ENCODE data around the gene SLC6A19. TPM values are rescaled to one million over a fixed set of nuclear protein-coding genes. Genes with fewer than 3 reads are reported as not detected.
"Not testable (repeated sequence)": the region's sequence is repeated elsewhere in the genome, so short reads cannot be mapped to it uniquely, and the experiment has no call there.

Gene SLC6A19
- total RNA-seq, 1 experiment from 2014 or later: not detected

GRCh38 chr5:1222147-1222546 lies 20.8 kb downstream of the SLC6A19 start:
- DNase-seq: no peak
- peaks cover 1% of the 10 kb centered on the region for H3K4me1 ChIP-seq
- no peaks in the 10 kb centered on the region for H3K36me3 ChIP-seq
- H3K9me3 ChIP-seq (replicated peaks): no peaks in the 10 kb centered on the region
- H3K27ac ChIP-seq: no peak overlapping the region
- H3K4me3 ChIP-seq: no peak overlapping the region
- H3K27me3 ChIP-seq: no peaks in the 10 kb centered on the region

- H3K9me3 ChIP-seq (replicated peaks): no peaks in the 10 kb centered on the region
- H3K4me1 ChIP-seq: peaks cover 5% of the 10 kb centered on the region
- H3K36me3 ChIP-seq: no peaks in the 10 kb centered on the region
- DNase-seq: no peak
- H3K27ac ChIP-seq: no peak overlapping the region
- H3K4me3 ChIP-seq: no peak overlapping the region
- H3K27me3 ChIP-seq: no peaks in the 10 kb centered on the region
Measured at GRCh38 chr5:1222621-1223277, 21.4 kb downstream of the SLC6A19 start.

- H3K27me3 ChIP-seq: no peaks in the 10 kb centered on the region
- no peak overlapping the region for H3K4me3 ChIP-seq
- H3K36me3 ChIP-seq: no peaks in the 10 kb centered on the region
- no peak for DNase-seq
- H3K4me1 ChIP-seq: peaks cover 10% of the 10 kb centered on the region
- no peaks in the 10 kb centered on the region for H3K9me3 ChIP-seq (replicated peaks)
- H3K27ac ChIP-seq: no peak overlapping the region
Measured at GRCh38 chr5:1223278-1223670, 21.9 kb downstream of the SLC6A19 start.

GRCh38 chr5:1224631-1225030 lies 23.2 kb downstream of the SLC6A19 start:
- DNase-seq: no peak
- Histone ChIP-seq H3K27me3 (no peaks in the 10 kb centered on the region), H3K4me3 (no peak overlapping the region), H3K27ac (no peak overlapping the region), H3K36me3 (no peaks in the 10 kb centered on the region), H3K4me1 (peaks cover 12% of the 10 kb centered on the region), H3K9me3 (replicated peaks) (no peaks in the 10 kb centered on the region)

- no peak within 1 kb of the TSS for H3K4me3 ChIP-seq
- no peak for DNase-seq
- no peaks in the 10 kb centered on the region for H3K9me3 ChIP-seq (replicated peaks)
- no peak within 1 kb of the TSS for H3K27ac ChIP-seq
- H3K36me3 ChIP-seq: no peaks in the 10 kb centered on the region
- peaks cover 12% of the 10 kb centered on the region for H3K4me1 ChIP-seq
- no peaks in the 10 kb centered on the region for H3K27me3 ChIP-seq
Measured at GRCh38 chr5:1225081-1225480, 23.7 kb downstream of the SLC6A19 start, which contains the start of gene SLC6A18. TSS of gene SLC6A18 (plus strand) at chr5:1225381. CDS start at chr5:1225478, 97 bp downstream.

- Histone ChIP-seq H3K27me3 (no peaks in the 10 kb centered on the region), H3K36me3 (no peaks in the 10 kb centered on the region), H3K9me3 (replicated peaks) (no peaks in the 10 kb centered on the region), H3K4me1 (peaks cover 12% of the 10 kb centered on the region), H3K27ac (no peak overlapping the region), H3K4me3 (no peak overlapping the region)
- DNase-seq: no peak
Measured at GRCh38 chr5:1226231-1226630, 24.8 kb downstream of the SLC6A19 start.

- H3K27me3 ChIP-seq: no peaks in the 10 kb centered on the region
Measured at GRCh38 chr5:1226839-1227581, 25.6 kb downstream of the SLC6A19 start.

GRCh38 chr5:1227667-1228066 lies 26.3 kb downstream of the SLC6A19 start:
- Histone ChIP-seq H3K9me3 (replicated peaks) (no peaks in the 10 kb centered on the region), H3K4me1 (peaks cover 12% of the 10 kb centered on the region), H3K27ac (0 out of 2 replicates have a peak overlapping the region, but pooled peaks have one; percentile 16), H3K36me3 (no peaks in the 10 kb centered on the region), H3K4me3 (peak overlapping the region; percentile 2; the same call in 1 of the 2 replicates), H3K27me3 (no peaks in the 10 kb centered on the region)
- peak; percentile 81 to 86 for DNase-seq

More at GRCh38 chr5:1226839-1227581, 25.6 kb downstream of the SLC6A19 start:
- Histone ChIP-seq H3K4me3 (no peak overlapping the region), H3K4me1 (peaks cover 12% of the 10 kb centered on the region), H3K36me3 (no peaks in the 10 kb centered on the region), H3K27ac (0 out of 2 replicates have a peak overlapping the region, but pooled peaks have one; percentile 16), H3K9me3 (replicated peaks) (no peaks in the 10 kb centered on the region)
- peak in 1 of 2 experiments; percentile 23 for DNase-seq

- Histone ChIP-seq H3K9me3 (replicated peaks) (no peaks in the 10 kb centered on the region), H3K27ac (no peak overlapping the region), H3K27me3 (no peaks in the 10 kb centered on the region), H3K4me1 (peaks cover 12% of the 10 kb centered on the region), H3K36me3 (no peaks in the 10 kb centered on the region), H3K4me3 (peak overlapping the region; percentile 2; the same call in 1 of the 2 replicates)
- DNase-seq: peak; percentile 20 to 29
Measured at GRCh38 chr5:1228120-1228519, 26.7 kb downstream of the SLC6A19 start.

GRCh38 chr5:1229023-1229422 lies 27.6 kb downstream of the SLC6A19 start:
- not testable (repeated sequence) for DNase-seq; H3K9me3 ChIP-seq (replicated peaks); H3K27me3 ChIP-seq; H3K36me3 ChIP-seq; H3K27ac ChIP-seq; H3K4me3 ChIP-seq
- peaks cover 12% of the 10 kb centered on the region for H3K4me1 ChIP-seq

- H3K4me3 ChIP-seq: no peak overlapping the region
- DNase-seq: no peak
- H3K9me3 ChIP-seq (replicated peaks): no peaks in the 10 kb centered on the region
- H3K4me1 ChIP-seq: peaks cover 12% of the 10 kb centered on the region
- no peaks in the 10 kb centered on the region for H3K36me3 ChIP-seq
- no peaks in the 10 kb centered on the region for H3K27me3 ChIP-seq
- H3K27ac ChIP-seq: no peak overlapping the region
Measured at GRCh38 chr5:1229822-1230221, 28.4 kb downstream of the SLC6A19 start.

- Histone ChIP-seq H3K4me1 (peaks cover 12% of the 10 kb centered on the region), H3K27me3 (no peaks in the 10 kb centered on the region), H3K9me3 (replicated peaks) (no peaks in the 10 kb centered on the region), H3K27ac (no peak overlapping the region), H3K36me3 (no peaks in the 10 kb centered on the region), H3K4me3 (no peak overlapping the region)
- DNase-seq: no peak
Measured at GRCh38 chr5:1230551-1230950, 29.2 kb downstream of the SLC6A19 start.

- Histone ChIP-seq H3K4me1 (peaks cover 12% of the 10 kb centered on the region), H3K27me3 (no peaks in the 10 kb centered on the region), H3K36me3 (no peaks in the 10 kb centered on the region), H3K9me3 (replicated peaks) (no peaks in the 10 kb centered on the region), H3K27ac (no peak overlapping the region), H3K4me3 (no peak overlapping the region)
- DNase-seq: no peak
Measured at GRCh38 chr5:1231354-1231905, 30.0 kb downstream of the SLC6A19 start.

GRCh38 chr5:1232780-1233179 lies 31.4 kb downstream of the SLC6A19 start:
- H3K27ac ChIP-seq: no peak overlapping the region
- no peaks in the 10 kb centered on the region for H3K27me3 ChIP-seq
- no peaks in the 10 kb centered on the region for H3K36me3 ChIP-seq
- no peak overlapping the region for H3K4me3 ChIP-seq
- H3K4me1 ChIP-seq: peaks cover 7% of the 10 kb centered on the region; the same call in 1 of the 2 replicates
- no peak for DNase-seq
- no peaks in the 10 kb centered on the region for H3K9me3 ChIP-seq (replicated peaks)

GRCh38 chr5:1235379-1235778 lies 34.0 kb downstream of the SLC6A19 start:
- no peaks in the 10 kb centered on the region for H3K27me3 ChIP-seq
- H3K9me3 ChIP-seq (replicated peaks): no peaks in the 10 kb centered on the region
- H3K36me3 ChIP-seq: no peaks in the 10 kb centered on the region
- H3K4me1 ChIP-seq: no peaks in the 10 kb centered on the region
- H3K4me3 ChIP-seq: no peak overlapping the region
- DNase-seq: no peak
- no peak overlapping the region for H3K27ac ChIP-seq

Data from SJCRH30 (cell line).